HepG2 (cell line): ENCODE results near the gene NKX1-2. TPM values are rescaled to one million over a fixed set of nuclear protein-coding genes. Genes with fewer than 3 reads are reported as not detected.

Source experiments
- ATAC-seq: fragments of 200-7000 bp; cut with Tn5 transposase; 3 replicates; pipeline ENCODE4 v1.9.1; 2020; ENCODE audit warnings: mild to moderate bottlenecking, moderate library complexity
- BruUV-seq: library from RNA; stranded (reverse); fragments of 400-500 nt; replicated peaks from 2 replicates; lab custom pipeline; 2021; lab: Mats Ljungman, UMichigan
- CTCF ChIA-PET: fragments of 300-600 bp; formaldehyde crosslinking; extraction: SDS; loops from one replicate; lab custom pipeline; 2021; ENCODE audit warnings: low total read pairs, inconsistent platforms, low intra/inter-chr PET ratio; lab: Yijun Ruan, JAX
- POLR2A ChIA-PET: fragments of 350-600 bp; sonication (Branson Sonifier 250); formaldehyde crosslinking; loops from one replicate; lab custom pipeline; 2020; ENCODE audit warnings: antibody characterized with exemption, inconsistent platforms; lab: Yijun Ruan, JAX
- DNase-seq: peaks from one replicate; pipeline ENCODE4 v3.0.0-alpha.2; 2015; ENCODE audit warnings: low spot score
- FAIRE-seq: peaks from 3 replicates; lab custom pipeline; 2011; peaks lifted over from hg19 to GRCh38; lab: Jason Lieb, UNC
- H2AFZ ChIP-seq: one replicate; pipeline ENCODE4 v1.6.1; 2011; ENCODE audit warnings: low read length, inconsistent platforms
- H3K27ac ChIP-seq: fragments of 300-600 bp; 3 replicates; pipeline ENCODE4 v1.8.0; 2011; ENCODE audit warnings: mixed run types, mild to moderate bottlenecking, mixed read lengths, low read length, inconsistent platforms; ENCODE audit not compliant: insufficient read depth; ENCODE audit errors: extremely low read length
- H3K27me3 ChIP-seq, 2 experiments: fragments of 200-600 bp in 1 of 2; 2 replicates in 1 of 2; 3 replicates in 1 of 2; pipeline versions ENCODE4 v1.6.0 to v1.8.0; 2011; ENCODE audit warnings: low read length in 2 of 2, mild to moderate bottlenecking in 2 of 2, moderate library complexity in 2 of 2, inconsistent platforms in 1 of 2; ENCODE audit not compliant: insufficient read depth in 2 of 2, control insufficient read depth in 1 of 2
- H3K36me3 ChIP-seq, 2 experiments: fragments of 200-600 bp in 1 of 2; replicated peaks in 1 of 2; 2 replicates in 1 of 2; 3 replicates in 1 of 2; pipeline versions ENCODE4 v1.5.1 to v1.8.0; 2011; ENCODE audit warnings: low read length in 2 of 2, inconsistent platforms in 1 of 2; ENCODE audit not compliant: insufficient read depth in 2 of 2, control insufficient read depth in 1 of 2
- H3K4me1 ChIP-seq: 2 replicates; pipeline ENCODE4 v1.5.1; 2012; ENCODE audit warnings: low read length, inconsistent platforms; ENCODE audit not compliant: insufficient read depth
- H3K4me2 ChIP-seq: 2 replicates; pipeline ENCODE4 v1.6.0; 2011; ENCODE audit warnings: low read depth, low read length, inconsistent platforms
- H3K4me3 ChIP-seq, 3 experiments: fragments of 200-600 bp in 1 of 3; sonication (generic), shearing (Covaris generic) in 1 of 3; replicated peaks in 1 of 3; 2 replicates each; pipeline ENCODE4 v1.5.1; 2011 to 2016; ENCODE audit warnings: low read length in 3 of 3, inconsistent platforms in 2 of 3, low read depth in 2 of 3, mild to moderate bottlenecking in 2 of 3, control low read depth in 1 of 3, mixed read lengths in 1 of 3; ENCODE audit not compliant: insufficient read depth in 1 of 3
- H3K79me2 ChIP-seq: one replicate; pipeline ENCODE4 v1.6.1; 2011; ENCODE audit warnings: low read length, inconsistent platforms; ENCODE audit not compliant: insufficient read depth
- H3K9ac ChIP-seq: 2 replicates; pipeline ENCODE4 v1.6.0; 2011; ENCODE audit warnings: mild to moderate bottlenecking, low read depth, low read length, inconsistent platforms; ENCODE audit not compliant: insufficient read depth
- H3K9me3 ChIP-seq: 2 replicates; pipeline ENCODE4 v1.5.1; 2012; ENCODE audit warnings: mild to moderate bottlenecking, low read length
- H4K20me1 ChIP-seq: 2 replicates; pipeline ENCODE4 v1.6.0; 2011; ENCODE audit warnings: inconsistent platforms, mild to moderate bottlenecking, low read length, moderate library complexity; ENCODE audit not compliant: insufficient read depth
- ATM ChIP-seq: fragments of 450-650 bp; IDR thresholded peaks from 2 replicates; pipeline ENCODE4 v1.7.1; 2017; ENCODE audit warnings: mild to moderate bottlenecking, borderline replicate concordance
- ATRX ChIP-seq: sonication (generic); formaldehyde crosslinking; IDR thresholded peaks from 2 replicates; pipeline ENCODE4 v1.4.0; 2020; ENCODE audit warnings: missing genetic modification reagents, borderline replicate concordance
- FIP1L1 ChIP-seq: fragments of 200-400 bp; formaldehyde crosslinking; IDR thresholded peaks from 2 replicates; pipeline ENCODE4 v1.6.1; 2018; ENCODE audit warnings: low read depth, mild to moderate bottlenecking, low read length, moderate library complexity, borderline replicate concordance; ENCODE audit not compliant: insufficient read depth
- FOXC1 ChIP-seq: sonication (generic); formaldehyde crosslinking; IDR thresholded peaks from 2 replicates; pipeline ENCODE4 v1.8.0; 2022; ENCODE audit warnings: mild to moderate bottlenecking, missing genetic modification reagents, borderline replicate concordance
- HDAC2 ChIP-seq: sonication (generic); formaldehyde crosslinking; IDR thresholded peaks from 2 replicates; pipeline ENCODE4 v1.4.0; 2020; ENCODE audit warnings: missing genetic modification reagents
- HNF4G ChIP-seq, 2 experiments: sonication (generic) in 1 of 2; formaldehyde crosslinking in 1 of 2; IDR thresholded peaks; 2 replicates each; pipeline versions ENCODE4 v1.4.0 to v1.6.1; 2011 to 2020; ENCODE audit warnings: borderline replicate concordance in 2 of 2, low read depth in 2 of 2, mild to moderate bottlenecking in 2 of 2, low read length in 1 of 2, missing genetic modification reagents in 1 of 2, moderate library complexity in 1 of 2
- IRX3 ChIP-seq: sonication (generic); formaldehyde crosslinking; IDR thresholded peaks from 2 replicates; pipeline ENCODE4 v1.8.1; 2023; ENCODE audit warnings: mild to moderate bottlenecking, low read depth, missing genetic modification reagents, borderline replicate concordance
- LCORL ChIP-seq, 2 experiments: fragments of 450-650 bp in 1 of 2; sonication (generic) in 1 of 2; formaldehyde crosslinking in 1 of 2; IDR thresholded peaks; 2 replicates each; pipeline versions ENCODE4 v1.5.0 to v1.6.1; 2017 to 2020; ENCODE audit warnings: antibody characterized with exemption in 1 of 2, missing genetic modification reagents in 1 of 2
- MAX ChIP-seq: IDR thresholded peaks from 2 replicates; pipeline ENCODE4 v1.6.1; 2012; ENCODE audit warnings: inconsistent platforms
- NFKBIZ ChIP-seq: IDR thresholded peaks from 2 replicates; pipeline ENCODE4 v1.6.1; 2018; ENCODE audit warnings: missing genetic modification reagents, missing compliant biosample characterization
- SALL1 ChIP-seq: sonication (generic); formaldehyde crosslinking; IDR thresholded peaks from 2 replicates; pipeline ENCODE4 v1.8.0; 2022; ENCODE audit warnings: mild to moderate bottlenecking, missing genetic modification reagents
- TEAD3 ChIP-seq: optimal IDR thresholded peaks from 2 replicates; pipeline ENCODE3; 2016; ENCODE audit warnings: borderline replicate concordance
- ZBED4 ChIP-seq: sonication (generic); formaldehyde crosslinking; IDR thresholded peaks from 2 replicates; pipeline ENCODE4 v1.4.0; 2020; ENCODE audit warnings: missing genetic modification reagents, borderline replicate concordance
- ZMYM2 ChIP-seq: sonication (generic); formaldehyde crosslinking; IDR thresholded peaks from 2 replicates; pipeline ENCODE4 v1.8.0; 2022; ENCODE audit warnings: mild to moderate bottlenecking, missing genetic modification reagents
- ZMYM3 ChIP-seq: sonication (generic); formaldehyde crosslinking; IDR thresholded peaks from 2 replicates; pipeline ENCODE4 v1.5.1; 2020; ENCODE audit warnings: mild to moderate bottlenecking, missing genetic modification reagents
- ZNF10 ChIP-seq: sonication (generic); formaldehyde crosslinking; IDR thresholded peaks from 2 replicates; pipeline ENCODE4 v1.4.0; 2020; ENCODE audit warnings: mild to moderate bottlenecking, low read depth, missing genetic modification reagents, borderline replicate concordance
- ZNF251 ChIP-seq: sonication (generic); formaldehyde crosslinking; IDR thresholded peaks from 2 replicates; pipeline ENCODE4 v1.9.0; 2021; ENCODE audit warnings: mild to moderate bottlenecking, missing genetic modification reagents
- ZNF431 ChIP-seq: sonication (generic); formaldehyde crosslinking; IDR thresholded peaks from 2 replicates; pipeline ENCODE4 v1.9.0; 2022; ENCODE audit warnings: missing genetic modification reagents, low read depth, mild to moderate bottlenecking, borderline replicate concordance
- ZNF558 ChIP-seq: sonication (generic); formaldehyde crosslinking; IDR thresholded peaks from 2 replicates; pipeline ENCODE4 v1.9.0; 2022; ENCODE audit warnings: mild to moderate bottlenecking, missing genetic modification reagents, borderline replicate concordance
- ZNF567 ChIP-seq: sonication (generic); formaldehyde crosslinking; IDR thresholded peaks from 2 replicates; pipeline ENCODE4 v1.8.1; 2023; ENCODE audit warnings: mild to moderate bottlenecking, missing genetic modification reagents, borderline replicate concordance
- ZNF772 ChIP-seq: sonication (generic); formaldehyde crosslinking; IDR thresholded peaks from 2 replicates; pipeline ENCODE4 v1.5.0; 2020; ENCODE audit warnings: mild to moderate bottlenecking, missing genetic modification reagents
- WGBS: methylation state at CpG from one replicate; pipeline ENCODE4 v1.1.6; 2017; ENCODE audit warnings: low lambda C conversion rate; 5-methylcytosine and 5-hydroxymethylcytosine counted together
- in situ Hi-C: cut with HindIII; loops from 2 replicates; pipeline ENCODE4 v1.10.0; 2017; ENCODE audit warnings: low pct_unique_long_range_greater_than_20kb; ENCODE audit not compliant: extremely low pct_ligation_motif_present
- intact Hi-C: fragments of 100-400 bp; cut with micrococcal nuclease; formaldehyde crosslinking; loops from one replicate; pipeline ENCODE4 v1.10.0; 2022; ENCODE audit not compliant: unreplicated experiment
- polyA plus RNA-seq, 8 experiments: library from polyadenylated mRNA; depleted of rRNA in 3 of 8; stranded (reverse) in 7 of 8; unstranded in 1 of 8; fragments of >200 nt; fragmentation: Illumina TruSeq in 4 of 8; extraction: Trizol in 4 of 8; gene quantifications; 2 replicates each; pipeline versions ENCODE4 v1.2.1 to v1.2.3, GENCODE V29; 2011 to 2016; ENCODE audit warnings: low read depth in 4 of 8, missing spikeins in 1 of 8, mixed read lengths in 1 of 8; ENCODE audit not compliant: insufficient read depth in 1 of 8
- total RNA-seq, 5 experiments: library from RNA; depleted of rRNA; stranded (reverse); fragments of >200 nt; fragmentation: Illumina TruSeq; extraction: Trizol; gene quantifications; 2 replicates each; pipeline ENCODE4 v1.2.3, GENCODE V29; 2016; ENCODE audit warnings: low read depth in 1 of 5

Gene NKX1-2
- total and polyA plus RNA-seq, 2 of the 13 experiments (the other 11 are each of a cell fraction or from before 2014, with no cell fraction given) = not detected

- no peak for TF ChIP-seq IRX3 (CRISPR knock-in tag)
- no peak for TF ChIP-seq ZNF567
- no peak for TF ChIP-seq ZNF251 (CRISPR knock-in tag)
- no peak for TF ChIP-seq ATRX (CRISPR knock-in tag)
Observed at GRCh38 chr10:124480860-124481259, 31.0 kb upstream of the NKX1-2 start (continued).

GRCh38 chr10:124478515-124478914, 28.7 kb upstream of the NKX1-2 start:
- no peak overlapping the region for H3K27ac ChIP-seq
- ATAC-seq = peak; percentile 59
- DNase-seq = no peak
- 10% methylated on average over 10 of the region's 14 CpGs for WGBS
- BruUV-seq = no TSS peak
- POLR2A ChIA-PET = interaction anchor here (2.1 kb wide), 1 partner anchor 17 kb away, joined by 6 read pairs; the partner anchor contains the start of gene LHPP
- peak overlapping the region in 1 of 3 experiments; percentile 45; a peak in 2 of 6 replicates for H3K4me3 ChIP-seq
- no peak overlapping the region for H2AFZ ChIP-seq
- H3K4me1 ChIP-seq = peaks cover 61% of the 10 kb centered on the region
- no peaks in the 10 kb centered on the region for H3K9me3 ChIP-seq
- no peaks in the 10 kb centered on the region for H3K27me3 ChIP-seq
- intact Hi-C loops (no loop called here), in situ Hi-C loops (no loop called here)
- peak overlapping the region; percentile 69 for H3K4me2 ChIP-seq
- no peak for FAIRE-seq
- H4K20me1 ChIP-seq = no peaks in the 10 kb centered on the region
- no peaks in the 10 kb centered on the region for H3K36me3 ChIP-seq
- no peak overlapping the region for H3K9ac ChIP-seq
- H3K79me2 ChIP-seq = no peaks in the 10 kb centered on the region
- CTCF ChIA-PET = no interaction called here
- TF ChIP-seq NFKBIZ (CRISPR knock-in tag) = no peak
- peak; percentile 67 for TF ChIP-seq ZMYM2 (CRISPR knock-in tag)
- no peak for TF ChIP-seq LCORL (IDR thresholded peaks at IDR 0.05)
- TF ChIP-seq LCORL (CRISPR knock-in tag; IDR thresholded peaks at IDR 0.05) = peak; percentile 92
- no peak for TF ChIP-seq ZMYM3 (CRISPR knock-in tag)
- TF ChIP-seq ZNF772 (CRISPR knock-in tag) = no peak
- TF ChIP-seq FOXC1 (CRISPR knock-in tag) = no peak
- TF ChIP-seq FIP1L1 = no peak
- no peak for TF ChIP-seq ATM
- TF ChIP-seq HDAC2 (CRISPR knock-in tag) = no peak
- TF ChIP-seq ZNF431 (CRISPR knock-in tag) = no peak
- peak; percentile 17 for TF ChIP-seq TEAD3
- no peak for TF ChIP-seq ZBED4 (CRISPR knock-in tag)
- TF ChIP-seq ZNF10 = no peak
- no peak for TF ChIP-seq ZNF558
- TF ChIP-seq MAX = no peak
- TF ChIP-seq SALL1 = peak; percentile 25; the same call in 1 of the 2 replicates
- TF ChIP-seq HNF4G (IDR thresholded peaks at IDR 0.05; ENCODE audit: borderline replicate concordance, low read depth, low read length) = peak; percentile 13; the same call in 1 of the 2 replicates
- no peak for TF ChIP-seq HNF4G (CRISPR knock-in tag; IDR thresholded peaks at IDR 0.05; ENCODE audit: borderline replicate concordance, low read depth)
